Peyer's patch (tissue), 4 donors: ENCODE results near the gene ARL17B.
"Not testable (repeated sequence)": the region's sequence is repeated elsewhere in the genome, so short reads cannot be mapped to it uniquely, and the experiment has no call there.

Experiments
- CTCF ChIP-seq, 6 experiments: fragments of 450-650 bp in 4 of 6; fragments of 200-600 bp in 2 of 6; sonication (generic) in 1 of 6; IDR thresholded peaks; one replicate each; pipeline ENCODE4 v1.5.1; 2017 to 2019; ENCODE audit warnings: antibody characterized with exemption in 6 of 6, mild to moderate bottlenecking in 3 of 6, moderate library complexity in 1 of 6
- POLR2A ChIP-seq, 2 donors: fragments of 450-650 bp; IDR thresholded peaks; one replicate each; pipeline ENCODE4 v1.5.1; 2017; ENCODE audit warnings: antibody characterized with exemption in 2 of 2, mild to moderate bottlenecking in 2 of 2, moderate library complexity in 2 of 2

GRCh38 chr17:46385491-46385890 lies 23.9 kb upstream of the ARL17B start:
- TF ChIP-seq CTCF, POLR2A (IDR thresholded peaks at IDR 0.05): not testable (repeated sequence)
